ENCODE results near the gene ZP3. TPM values are rescaled to one million over a fixed set of nuclear protein-coding genes. Genes with fewer than 3 reads are reported as not detected.
A peak's percentile ranks its signal among the peaks of the same experiment; 100 is the strongest.
"Not testable (repeated sequence)": the region's sequence is repeated elsewhere in the genome, so short reads cannot be mapped to it uniquely, and the experiment has no call there.

The ZP3 gene
- total RNA-seq, 6 experiments from 2014 or later, result 17.5 to 30.4 (median 25.6) TPM

DNA sequence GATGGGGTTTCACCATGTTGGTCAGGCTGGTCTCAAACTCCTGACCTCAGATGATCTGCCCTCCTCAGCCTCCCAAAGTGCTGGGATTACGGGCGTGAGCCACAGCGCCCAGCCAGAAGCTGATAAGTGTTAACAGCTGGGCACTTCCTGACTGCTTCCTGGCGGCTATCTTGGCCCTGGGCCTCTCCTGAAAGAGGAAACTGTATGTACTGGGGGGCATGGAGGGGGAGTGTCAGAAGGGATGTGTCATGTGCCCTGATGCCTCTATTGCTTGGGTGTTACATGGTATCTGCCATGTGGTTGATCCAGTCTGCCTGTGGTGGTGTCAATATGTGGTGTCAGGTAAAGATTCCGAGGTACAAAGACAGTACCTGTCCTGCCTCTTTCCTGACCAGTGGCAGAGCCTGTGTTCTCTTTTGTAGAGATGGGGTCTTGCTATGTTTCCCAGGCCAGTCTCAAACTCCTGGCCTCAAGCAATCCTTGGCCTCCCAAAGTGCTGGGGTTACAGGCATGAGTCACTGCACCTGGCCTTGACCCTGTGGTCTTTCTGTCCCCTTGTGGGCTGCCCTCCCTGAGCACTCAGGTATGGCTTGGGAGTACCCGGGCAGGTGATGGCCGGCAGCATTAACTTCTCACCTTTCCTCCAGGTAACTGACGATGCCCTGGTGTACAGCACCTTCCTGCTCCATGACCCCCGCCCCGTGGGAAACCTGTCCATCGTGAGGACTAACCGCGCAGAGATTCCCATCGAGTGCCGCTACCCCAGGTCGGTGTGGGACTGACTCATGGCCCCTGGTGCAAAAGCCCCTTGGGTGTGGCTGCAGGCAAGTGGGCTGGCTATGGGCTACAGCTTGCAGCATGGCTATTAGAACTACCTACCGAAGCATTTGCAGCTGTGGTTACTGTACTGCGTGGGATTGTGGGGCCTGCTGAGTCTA is 4.4 kb downstream of the ZP3 start:
- H3K27ac Mint-ChIP-seq, result no peak overlapping the region
- H3K4me1 Mint-ChIP-seq (ENCODE audit: low read depth), result peaks cover 8% of the 10 kb centered on the region
- no peak for DNase-seq
- no peaks in the 10 kb centered on the region for H3K9me3 Mint-ChIP-seq
- H3K27me3 Mint-ChIP-seq (ENCODE audit: insufficient read depth), result peaks cover 2% of the 10 kb centered on the region
- no peaks in the 10 kb centered on the region for H3K36me3 Mint-ChIP-seq (ENCODE audit: low read depth)
- H3K4me3 Mint-ChIP-seq, result no peak overlapping the region
- TF ChIP-seq, protein P1, sequence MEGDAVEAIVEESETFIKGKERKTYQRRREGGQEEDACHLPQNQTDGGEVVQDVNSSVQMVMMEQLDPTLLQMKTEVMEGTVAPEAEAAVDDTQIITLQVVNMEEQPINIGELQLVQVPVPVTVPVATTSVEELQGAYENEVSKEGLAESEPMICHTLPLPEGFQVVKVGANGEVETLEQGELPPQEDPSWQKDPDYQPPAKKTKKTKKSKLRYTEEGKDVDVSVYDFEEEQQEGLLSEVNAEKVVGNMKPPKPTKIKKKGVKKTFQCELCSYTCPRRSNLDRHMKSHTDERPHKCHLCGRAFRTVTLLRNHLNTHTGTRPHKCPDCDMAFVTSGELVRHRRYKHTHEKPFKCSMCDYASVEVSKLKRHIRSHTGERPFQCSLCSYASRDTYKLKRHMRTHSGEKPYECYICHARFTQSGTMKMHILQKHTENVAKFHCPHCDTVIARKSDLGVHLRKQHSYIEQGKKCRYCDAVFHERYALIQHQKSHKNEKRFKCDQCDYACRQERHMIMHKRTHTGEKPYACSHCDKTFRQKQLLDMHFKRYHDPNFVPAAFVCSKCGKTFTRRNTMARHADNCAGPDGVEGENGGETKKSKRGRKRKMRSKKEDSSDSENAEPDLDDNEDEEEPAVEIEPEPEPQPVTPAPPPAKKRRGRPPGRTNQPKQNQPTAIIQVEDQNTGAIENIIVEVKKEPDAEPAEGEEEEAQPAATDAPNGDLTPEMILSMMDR (IDR thresholded peaks at IDR 0.05), result no peak

DNA sequence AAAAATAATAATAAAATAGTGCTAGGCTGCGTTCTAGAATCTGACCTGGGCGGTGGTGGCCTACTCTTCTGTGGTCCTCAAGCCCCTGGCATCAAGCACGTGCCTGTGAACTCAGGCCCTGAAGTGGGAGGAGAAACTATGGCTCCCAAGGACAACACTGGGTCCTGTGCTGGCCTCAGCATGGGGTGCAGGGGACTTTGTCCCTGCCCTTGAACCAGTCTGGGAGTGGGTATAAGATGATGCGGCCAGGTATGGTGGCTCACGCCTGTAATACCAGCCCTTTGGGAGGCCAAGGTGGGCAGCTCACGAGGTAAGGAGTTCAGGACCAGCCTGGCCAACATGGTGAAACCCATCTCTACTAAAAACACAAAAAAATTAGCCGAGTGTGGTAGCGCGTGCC is 5.5 kb downstream of the ZP3 start:
- Mint-ChIP-seq H3K9me3 (no peaks in the 10 kb centered on the region), H3K36me3 (ENCODE audit: low read depth) (no peaks in the 10 kb centered on the region), H3K4me3 (no peak overlapping the region), H3K27ac (no peak overlapping the region), H3K27me3 (ENCODE audit: insufficient read depth) (peaks cover 2% of the 10 kb centered on the region), H3K4me1 (ENCODE audit: low read depth) (peaks cover 6% of the 10 kb centered on the region; the same call in 1 of the 2 replicates)
- DNase-seq, result no peak
- TF ChIP-seq, protein P1 (IDR thresholded peaks at IDR 0.05), result no peak

DNA sequence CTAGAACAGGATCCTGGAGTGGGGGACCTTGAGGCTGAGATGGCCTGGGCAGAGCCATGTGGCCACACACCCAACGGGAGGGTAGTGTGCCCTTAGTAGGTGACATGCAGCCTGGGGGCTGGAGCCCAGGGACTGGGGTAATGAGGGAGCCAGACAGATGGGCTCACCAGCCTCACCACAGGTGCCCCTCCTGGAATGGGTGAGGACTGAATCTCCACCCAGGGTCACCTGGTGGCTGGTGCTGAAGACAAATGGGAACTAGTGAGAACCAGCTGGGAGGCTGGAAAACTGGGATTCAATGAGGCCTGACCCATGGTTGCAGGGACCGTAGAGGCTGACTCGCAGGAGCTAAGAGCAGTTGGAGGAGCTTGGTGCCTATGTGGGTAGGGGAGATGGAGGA is 6.1 kb downstream of the ZP3 start:
- Mint-ChIP-seq H3K4me1 (ENCODE audit: low read depth) (peaks cover 6% of the 10 kb centered on the region; the same call in 1 of the 2 replicates), H3K36me3 (ENCODE audit: low read depth) (no peaks in the 10 kb centered on the region), H3K27ac (no peak overlapping the region), H3K4me3 (no peak overlapping the region), H3K27me3 (ENCODE audit: insufficient read depth) (peaks cover 2% of the 10 kb centered on the region), H3K9me3 (no peaks in the 10 kb centered on the region)
- TF ChIP-seq, protein P1 (IDR thresholded peaks at IDR 0.05), result no peak
- no peak for DNase-seq

DNA sequence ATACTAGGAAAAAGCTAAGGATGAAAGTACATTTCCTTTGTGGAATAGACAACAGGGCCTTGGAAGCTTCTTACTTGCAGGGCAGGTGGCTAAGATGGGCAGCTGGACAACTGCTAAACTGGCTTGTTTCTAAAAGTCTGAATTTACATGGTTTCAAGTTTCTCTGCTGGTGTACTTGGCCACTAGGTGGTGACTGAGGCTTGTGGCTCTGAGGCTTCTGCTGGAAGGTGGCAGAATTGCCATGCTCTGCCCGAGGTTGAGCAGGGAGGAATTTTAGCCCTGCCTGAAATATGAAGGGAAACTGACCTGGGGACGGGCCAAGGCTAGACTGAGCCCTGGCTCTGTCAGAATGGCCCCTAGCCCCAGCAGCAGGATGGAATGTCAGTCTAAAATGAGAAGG is 13.1 kb downstream of the ZP3 start:
- not testable (repeated sequence) for H3K4me3 Mint-ChIP-seq; H3K4me1 Mint-ChIP-seq (ENCODE audit: low read depth); H3K9me3 Mint-ChIP-seq; H3K36me3 Mint-ChIP-seq (ENCODE audit: low read depth); H3K27me3 Mint-ChIP-seq (ENCODE audit: insufficient read depth)
- peak; percentile 91 for DNase-seq
- peak overlapping the region; percentile 68 for H3K27ac Mint-ChIP-seq
- TF ChIP-seq, protein P1 (IDR thresholded peaks at IDR 0.05), result peak; percentile 82

DNA sequence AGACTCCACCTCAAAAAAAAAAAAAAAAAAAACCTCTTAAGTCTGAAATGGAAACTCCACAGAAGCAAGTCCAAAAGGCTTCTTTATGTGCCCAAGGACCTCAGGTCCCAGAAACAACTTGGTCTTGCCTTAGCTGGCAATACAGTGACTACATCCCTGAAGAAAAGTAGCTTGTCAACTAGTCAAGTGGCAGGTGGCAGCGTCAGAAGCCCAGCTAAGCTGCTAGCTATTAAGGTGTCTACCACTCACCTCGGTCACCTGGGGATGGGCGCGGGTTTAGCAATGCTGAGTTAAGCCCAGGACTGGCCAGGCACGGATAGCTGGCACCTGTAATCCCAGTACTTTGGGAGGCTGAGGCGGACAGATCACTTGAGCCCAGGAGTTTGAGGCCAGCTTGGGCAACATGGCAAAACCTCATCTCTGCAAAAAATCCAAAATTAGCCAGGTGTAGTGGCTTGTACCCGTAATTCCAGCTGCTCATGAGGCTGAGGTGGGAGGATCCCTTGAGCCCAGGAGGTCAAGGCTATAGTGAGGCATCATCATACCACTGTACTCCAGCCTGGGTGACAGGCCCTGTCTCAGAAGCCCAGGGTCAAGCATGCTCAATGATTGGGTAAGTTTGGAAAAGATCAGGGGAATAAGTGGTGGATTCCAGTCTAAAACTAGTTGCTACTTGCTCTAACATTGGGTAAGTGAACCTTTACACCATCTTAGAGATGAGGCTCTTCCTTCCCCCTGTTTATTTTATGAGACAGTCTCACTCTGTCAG is 14.6 kb downstream of the ZP3 start:
- not testable (repeated sequence) for H3K4me3 Mint-ChIP-seq; H3K27me3 Mint-ChIP-seq (ENCODE audit: insufficient read depth); H3K36me3 Mint-ChIP-seq (ENCODE audit: low read depth); H3K9me3 Mint-ChIP-seq; H3K4me1 Mint-ChIP-seq (ENCODE audit: low read depth); H3K27ac Mint-ChIP-seq
- DNase-seq, result peak; percentile 45

DNA sequence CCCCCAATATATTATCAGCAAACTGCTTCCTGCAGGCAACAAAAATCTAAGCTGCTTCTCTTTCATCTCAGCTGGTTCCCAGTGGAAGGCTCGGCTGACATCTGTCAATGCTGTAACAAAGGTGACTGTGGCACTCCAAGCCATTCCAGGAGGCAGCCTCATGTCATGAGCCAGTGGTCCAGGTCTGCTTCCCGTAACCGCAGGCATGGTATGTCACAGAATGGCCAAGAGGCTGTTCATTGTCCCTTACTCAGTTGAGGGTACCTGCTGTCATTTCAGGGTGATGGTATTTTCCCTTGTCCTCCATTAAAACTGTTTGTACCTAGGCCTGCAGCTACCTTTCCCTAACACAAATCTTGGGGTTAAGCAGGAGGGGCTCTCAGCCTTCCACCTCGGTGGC is 15.7 kb downstream of the ZP3 start:
- not testable (repeated sequence) for H3K9me3 Mint-ChIP-seq; H3K4me1 Mint-ChIP-seq (ENCODE audit: low read depth); DNase-seq; H3K27me3 Mint-ChIP-seq (ENCODE audit: insufficient read depth); H3K4me3 Mint-ChIP-seq; H3K27ac Mint-ChIP-seq; H3K36me3 Mint-ChIP-seq (ENCODE audit: low read depth)

DNA sequence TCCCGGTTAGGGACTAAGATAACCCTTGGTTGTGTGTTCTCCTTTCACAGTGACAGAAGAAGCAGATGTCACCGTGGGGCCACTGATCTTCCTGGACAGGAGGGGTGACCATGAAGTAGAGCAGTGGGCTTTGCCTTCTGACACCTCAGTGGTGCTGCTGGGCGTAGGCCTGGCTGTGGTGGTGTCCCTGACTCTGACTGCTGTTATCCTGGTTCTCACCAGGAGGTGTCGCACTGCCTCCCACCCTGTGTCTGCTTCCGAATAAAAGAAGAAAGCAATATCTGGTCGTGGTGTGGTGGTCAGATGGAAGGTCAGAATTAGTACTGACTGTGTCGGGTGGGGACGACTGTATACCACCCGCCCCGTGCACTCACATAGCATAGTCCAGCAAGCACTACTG is 17.0 kb downstream of the ZP3 start:
- H3K4me3 Mint-ChIP-seq; H3K4me1 Mint-ChIP-seq (ENCODE audit: low read depth); H3K9me3 Mint-ChIP-seq; H3K27me3 Mint-ChIP-seq (ENCODE audit: insufficient read depth); H3K27ac Mint-ChIP-seq; DNase-seq; H3K36me3 Mint-ChIP-seq (ENCODE audit: low read depth): not testable (repeated sequence)

DNA sequence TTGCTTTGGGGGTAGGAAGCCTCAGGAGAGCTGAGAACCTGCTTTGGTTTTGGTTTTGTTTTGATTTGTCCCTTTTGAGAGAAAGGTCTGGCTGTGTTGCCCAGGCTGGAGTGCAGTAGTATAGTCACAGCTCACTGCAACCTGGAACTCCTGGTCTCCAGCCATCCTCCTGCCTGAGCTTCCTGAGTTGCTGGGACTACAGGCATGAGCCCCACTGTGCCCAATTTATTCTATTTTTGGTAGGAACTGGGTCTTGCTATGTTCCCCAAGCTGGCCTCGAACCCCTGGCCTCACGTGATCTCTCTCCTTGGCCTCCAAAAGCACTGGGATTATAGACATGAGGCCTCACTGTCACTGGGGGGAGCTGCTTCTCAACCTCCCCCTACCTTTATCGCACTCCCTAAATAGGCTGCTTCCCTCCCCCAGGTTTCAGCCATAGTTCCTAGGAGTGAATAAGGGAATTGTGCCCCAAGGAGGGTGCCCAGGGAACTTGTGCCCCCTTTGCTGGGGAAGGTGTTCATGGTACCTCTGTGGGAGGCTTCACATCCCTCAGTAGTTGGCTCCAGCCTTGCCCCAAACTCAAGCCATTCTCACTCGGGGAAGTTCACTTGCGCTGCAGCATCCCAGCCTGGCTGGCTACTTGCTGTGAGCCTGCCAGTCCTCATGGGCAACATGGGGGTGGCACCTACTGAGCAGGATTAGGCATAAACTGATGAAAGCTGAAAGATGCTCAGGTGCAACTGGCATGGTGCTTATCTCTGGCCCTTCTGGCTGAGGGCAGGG is 18.1 kb downstream of the ZP3 start:
- H3K4me1 Mint-ChIP-seq (ENCODE audit: low read depth); H3K27ac Mint-ChIP-seq; H3K27me3 Mint-ChIP-seq (ENCODE audit: insufficient read depth); DNase-seq; H3K9me3 Mint-ChIP-seq; H3K4me3 Mint-ChIP-seq; H3K36me3 Mint-ChIP-seq (ENCODE audit: low read depth): not testable (repeated sequence)

DNA sequence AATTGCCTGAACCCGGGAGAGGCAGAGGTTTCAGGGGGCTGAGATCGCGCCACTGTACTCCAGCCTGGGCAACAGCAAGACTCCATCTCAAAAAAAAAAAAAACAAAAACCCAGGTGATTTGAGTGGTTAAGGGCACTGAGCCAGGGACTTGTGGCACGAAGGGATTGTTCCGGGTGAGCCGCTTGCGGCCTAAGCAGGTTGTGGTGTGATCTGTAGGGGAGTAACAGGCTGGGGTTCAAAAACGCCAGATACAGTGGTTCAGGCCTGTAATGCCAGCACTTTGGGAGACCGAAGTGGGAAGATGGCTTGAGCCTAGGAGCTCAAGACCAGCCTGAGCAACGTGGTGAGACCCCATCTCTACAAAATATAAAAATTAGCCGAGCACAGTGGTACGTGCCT is 19.1 kb downstream of the ZP3 start:
- not testable (repeated sequence) for H3K4me3 Mint-ChIP-seq; H3K36me3 Mint-ChIP-seq (ENCODE audit: low read depth); H3K27me3 Mint-ChIP-seq (ENCODE audit: insufficient read depth); H3K9me3 Mint-ChIP-seq; DNase-seq; H3K4me1 Mint-ChIP-seq (ENCODE audit: low read depth); H3K27ac Mint-ChIP-seq

Data from HFFc6 (cell line).